Activated T-cell treated with anti-CD3 and anti-CD28 coated beads, Interleukin-2, amount 50 U/mL, for 72 hours (primary cell): Measurements from ENCODE around the gene METTL16. TPM values are rescaled to one million over a fixed set of nuclear protein-coding genes. Genes with fewer than 3 reads are reported as not detected.
A peak's percentile ranks its signal among the peaks of the same experiment; 100 is the strongest.
"Not testable (repeated sequence)": the region's sequence is repeated elsewhere in the genome, so short reads cannot be mapped to it uniquely, and the experiment has no call there.

Experiments
- ATAC-seq, 2 donors: fragments of 150-1000 bp; cut with Tn5 transposase; replicated peaks in 1 of 2; 2 replicates each; pipeline ENCODE4 v1.10.0; 2021; ENCODE audit warnings: moderate library complexity in 2 of 2, mild to moderate bottlenecking in 1 of 2
- DNase-seq, 2 donors: peaks; one replicate each; pipeline ENCODE4 v3.0.0; 2021 to 2022; ENCODE audit warnings: mixed read lengths in 1 of 2
- H3K27ac Mint-ChIP-seq: one replicate; pipeline ENCODE4 v1.8.0; 2022; ENCODE audit warnings: mild to moderate bottlenecking, moderate library complexity, mixed read lengths
- H3K27me3 Mint-ChIP-seq: one replicate; pipeline ENCODE4 v1.8.0; 2022; ENCODE audit warnings: low read depth, mixed read lengths
- H3K36me3 Mint-ChIP-seq, 2 donors: one replicate each; pipeline ENCODE4 v1.8.0; 2022; ENCODE audit warnings: mixed read lengths in 2 of 2, mild to moderate bottlenecking in 1 of 2; ENCODE audit not compliant: insufficient read depth in 2 of 2
- H3K4me1 Mint-ChIP-seq: one replicate; pipeline ENCODE4 v1.8.0; 2022; ENCODE audit warnings: low read depth, mixed read lengths
- H3K4me3 Mint-ChIP-seq, 2 donors: one replicate each; pipeline ENCODE4 v1.8.0; 2022; ENCODE audit warnings: mild to moderate bottlenecking in 2 of 2, mixed read lengths in 2 of 2, moderate library complexity in 2 of 2
- H3K9me3 Mint-ChIP-seq, 2 donors: one replicate each; pipeline ENCODE4 v1.8.0; 2022; ENCODE audit warnings: mixed read lengths in 2 of 2
- total RNA-seq, 2 donors: library from RNA; stranded (reverse); gene quantifications; one replicate each; pipeline ENCODE4 v1.2.3, GENCODE V29; 2022

The METTL16 gene
- total RNA-seq, 2 donors from 2014 or later: 33.3 to 45.7 TPM

DNA sequence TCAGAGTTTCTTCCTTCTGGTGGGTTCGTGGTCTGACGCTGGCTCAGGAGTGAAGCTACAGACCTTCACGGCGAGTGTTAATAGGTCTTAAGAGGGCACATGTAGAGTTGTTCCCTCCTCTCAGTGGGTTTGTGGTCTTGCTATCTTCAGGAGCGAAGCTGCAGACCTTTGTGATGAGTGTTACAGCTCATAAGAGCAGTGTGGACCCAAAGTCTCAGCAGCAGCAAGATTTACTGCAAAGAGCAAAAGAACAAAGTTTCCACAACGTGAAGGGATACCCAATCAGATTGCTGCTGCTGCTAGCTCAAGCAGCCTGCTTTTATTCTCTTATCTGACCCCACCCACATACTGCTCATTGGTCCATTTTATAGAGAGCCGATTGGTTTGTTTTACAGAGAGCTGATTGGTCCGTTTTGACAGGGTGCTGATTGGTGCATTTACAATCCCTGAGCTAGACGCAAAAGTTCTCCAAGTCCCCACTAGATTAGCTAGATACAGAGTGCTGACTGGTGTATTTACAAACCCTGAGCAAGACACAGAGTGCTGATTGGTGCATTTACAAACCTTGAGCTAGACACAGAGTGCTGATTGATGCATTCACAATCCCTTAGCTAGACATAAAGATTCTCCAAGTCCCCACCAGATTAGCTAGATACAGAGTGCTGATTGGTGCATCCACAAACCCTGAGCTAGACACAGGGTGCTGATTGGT, 19.7 kb upstream of the METTL16 start:
- H3K36me3 Mint-ChIP-seq, H3K27ac Mint-ChIP-seq, H3K9me3 Mint-ChIP-seq, H3K4me1 Mint-ChIP-seq, H3K27me3 Mint-ChIP-seq: not testable (repeated sequence)
- peak overlapping the region; percentile 64 to 70 for H3K4me3 Mint-ChIP-seq
- DNase-seq: peak; percentile 9 to 15
- peak; percentile 64 to 80 for ATAC-seq

GRCh38 chr17:2521775-2522410, 10.2 kb upstream of the METTL16 start:
- H3K9me3 Mint-ChIP-seq, H3K27me3 Mint-ChIP-seq, ATAC-seq, DNase-seq, H3K36me3 Mint-ChIP-seq, H3K4me1 Mint-ChIP-seq, H3K4me3 Mint-ChIP-seq, H3K27ac Mint-ChIP-seq: not testable (repeated sequence)

GRCh38 chr17:2521257-2521656, 9.6 kb upstream of the METTL16 start:
- no peak for DNase-seq
- H3K27me3 Mint-ChIP-seq: no peaks in the 10 kb centered on the region
- no peak overlapping the region for H3K27ac Mint-ChIP-seq
- no peaks in the 10 kb centered on the region for H3K9me3 Mint-ChIP-seq
- ATAC-seq: no peak
- H3K36me3 Mint-ChIP-seq: no peaks in the 10 kb centered on the region
- H3K4me1 Mint-ChIP-seq: no peaks in the 10 kb centered on the region
- H3K4me3 Mint-ChIP-seq: no peak overlapping the region

- H3K36me3 Mint-ChIP-seq: no peaks in the 10 kb centered on the region
- no peak overlapping the region for H3K27ac Mint-ChIP-seq
- no peak overlapping the region for H3K4me3 Mint-ChIP-seq
- H3K27me3 Mint-ChIP-seq: no peaks in the 10 kb centered on the region
- H3K9me3 Mint-ChIP-seq: no peaks in the 10 kb centered on the region
- ATAC-seq (no peak), DNase-seq (no peak)
- H3K4me1 Mint-ChIP-seq: no peaks in the 10 kb centered on the region
Measured at GRCh38 chr17:2517539-2517938, 5.9 kb upstream of the METTL16 start.

DNA sequence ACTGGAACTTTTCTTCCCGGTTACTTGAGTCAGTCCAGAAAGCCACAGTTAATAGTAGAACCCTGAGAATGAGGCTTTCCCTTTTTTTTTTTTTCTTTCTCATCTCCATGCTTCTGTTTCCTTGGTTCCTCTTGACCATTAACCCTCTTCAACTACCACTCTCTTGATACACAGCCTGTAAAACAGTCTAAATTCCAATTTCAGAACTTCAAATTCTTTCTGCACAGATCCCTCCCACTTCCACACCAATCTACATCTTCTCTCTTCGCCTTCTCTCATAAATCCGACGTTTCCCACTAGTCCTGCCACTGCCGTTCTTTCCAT, 588 bp downstream of the METTL16 start:
- H3K27me3 Mint-ChIP-seq: no peaks in the 10 kb centered on the region
- no peak for DNase-seq
- H3K27ac Mint-ChIP-seq: no peak overlapping the region
- no peak for ATAC-seq
- peaks cover 14% of the 10 kb centered on the region for H3K4me1 Mint-ChIP-seq
- no peak overlapping the region for H3K4me3 Mint-ChIP-seq
- no peaks in the 10 kb centered on the region for H3K9me3 Mint-ChIP-seq
- peaks cover 4 to 6% of the 10 kb centered on the region in 2 donors for H3K36me3 Mint-ChIP-seq

GRCh38 chr17:2510559-2510958, 1.1 kb downstream of the METTL16 start:
- Mint-ChIP-seq H3K9me3 (peaks cover 0 to 1% of the 10 kb centered on the region in 2 donors), H3K4me1 (peaks cover 14% of the 10 kb centered on the region), H3K27ac (no peak overlapping the region), H3K27me3 (no peaks in the 10 kb centered on the region), H3K36me3 (peaks cover 4 to 7% of the 10 kb centered on the region in 2 donors), H3K4me3 (no peak overlapping the region)
- DNase-seq (no peak), ATAC-seq (no peak)

DNA sequence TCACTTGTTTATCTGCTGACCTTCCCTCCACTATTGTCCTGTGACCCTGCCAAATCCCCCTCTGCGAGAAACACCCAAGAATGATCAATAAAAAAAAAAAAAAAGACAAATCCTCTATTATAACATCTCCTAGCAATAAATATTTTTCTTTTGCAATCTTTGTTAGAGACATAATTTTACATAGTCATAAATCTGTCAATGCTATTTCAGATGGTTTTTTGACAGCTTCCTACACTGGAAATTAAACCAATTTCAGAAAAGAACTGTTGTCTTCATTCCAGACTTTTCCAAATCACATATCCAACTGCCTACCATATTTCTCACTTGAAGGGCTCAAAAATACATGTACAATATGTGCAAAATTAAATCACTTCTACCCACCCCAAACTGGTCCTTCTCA, 3.7 kb downstream of the METTL16 start:
- no peak overlapping the region for H3K4me3 Mint-ChIP-seq
- ATAC-seq (no peak), DNase-seq (no peak)
- H3K27ac Mint-ChIP-seq: peak overlapping the region; percentile 3
- no peaks in the 10 kb centered on the region for H3K27me3 Mint-ChIP-seq
- peaks cover 0 to 1% of the 10 kb centered on the region in 2 donors for H3K9me3 Mint-ChIP-seq
- peaks cover 19% of the 10 kb centered on the region for H3K4me1 Mint-ChIP-seq
- H3K36me3 Mint-ChIP-seq: peaks cover 6 to 9% of the 10 kb centered on the region in 2 donors

GRCh38 chr17:2507015-2507414, 4.7 kb downstream of the METTL16 start:
- not testable (repeated sequence) for H3K36me3 Mint-ChIP-seq, ATAC-seq, H3K4me3 Mint-ChIP-seq, H3K27ac Mint-ChIP-seq, DNase-seq, H3K27me3 Mint-ChIP-seq, H3K9me3 Mint-ChIP-seq
- peaks cover 25% of the 10 kb centered on the region for H3K4me1 Mint-ChIP-seq

DNA sequence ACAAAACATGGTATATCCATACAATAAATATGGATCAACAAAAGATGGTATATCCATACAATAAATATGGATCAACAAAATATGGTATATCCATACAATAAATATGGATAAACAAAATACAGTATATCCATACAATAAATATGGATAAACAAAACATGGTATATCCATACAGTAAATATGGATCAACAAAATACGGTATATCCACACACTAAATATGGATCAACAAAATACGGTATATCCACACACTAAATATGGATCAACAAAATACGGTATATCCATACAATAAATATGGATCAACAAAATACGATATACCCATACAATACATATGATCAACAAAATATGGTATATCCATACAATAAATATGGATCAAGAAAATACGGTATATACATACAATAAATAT, 8.1 kb downstream of the METTL16 start:
- peaks cover 6 to 16% of the 10 kb centered on the region in 2 donors for H3K36me3 Mint-ChIP-seq
- ATAC-seq: no peak
- peaks cover 18% of the 10 kb centered on the region for H3K4me1 Mint-ChIP-seq
- H3K9me3 Mint-ChIP-seq: peaks cover 0 to 1% of the 10 kb centered on the region in 2 donors
- no peak for DNase-seq
- H3K27ac Mint-ChIP-seq: no peak overlapping the region
- no peak overlapping the region for H3K4me3 Mint-ChIP-seq
- H3K27me3 Mint-ChIP-seq: no peaks in the 10 kb centered on the region

GRCh38 chr17:2502871-2503580, 8.7 kb downstream of the METTL16 start:
- Mint-ChIP-seq H3K27me3 (no peaks in the 10 kb centered on the region), H3K27ac (no peak overlapping the region), H3K4me3 (no peak overlapping the region), H3K4me1 (peaks cover 12% of the 10 kb centered on the region), H3K9me3 (peaks cover 0 to 1% of the 10 kb centered on the region in 2 donors), H3K36me3 (peaks cover 2 to 11% of the 10 kb centered on the region in 2 donors)
- ATAC-seq (no peak), DNase-seq (no peak)

DNA sequence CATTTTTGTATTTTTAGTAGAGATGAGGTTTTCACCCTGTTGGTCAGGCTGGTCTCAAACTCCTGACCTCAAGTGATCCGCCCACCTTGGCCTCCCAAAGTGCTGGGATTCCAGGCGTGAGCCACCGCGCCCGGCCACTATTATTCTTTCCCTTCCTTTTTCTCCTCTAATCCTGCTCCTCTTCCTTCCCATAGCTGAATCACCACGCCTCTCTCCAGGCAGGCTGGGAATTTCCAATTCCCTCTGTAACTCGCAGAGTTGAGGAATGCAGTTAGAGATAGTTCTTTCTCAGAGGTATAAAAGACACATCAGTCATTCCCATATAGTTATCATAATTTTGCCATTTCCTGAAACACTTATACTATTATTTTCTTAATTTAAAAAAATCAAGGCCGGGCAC, 11.2 kb downstream of the METTL16 start:
- H3K36me3 Mint-ChIP-seq: peaks cover under 1 to 7% of the 10 kb centered on the region in 2 donors
- H3K4me3 Mint-ChIP-seq: no peak overlapping the region
- H3K9me3 Mint-ChIP-seq: no peaks in the 10 kb centered on the region
- H3K27ac Mint-ChIP-seq: no peak overlapping the region
- H3K4me1 Mint-ChIP-seq: peaks cover 11% of the 10 kb centered on the region
- ATAC-seq: no peak
- no peak for DNase-seq
- H3K27me3 Mint-ChIP-seq: no peaks in the 10 kb centered on the region

DNA sequence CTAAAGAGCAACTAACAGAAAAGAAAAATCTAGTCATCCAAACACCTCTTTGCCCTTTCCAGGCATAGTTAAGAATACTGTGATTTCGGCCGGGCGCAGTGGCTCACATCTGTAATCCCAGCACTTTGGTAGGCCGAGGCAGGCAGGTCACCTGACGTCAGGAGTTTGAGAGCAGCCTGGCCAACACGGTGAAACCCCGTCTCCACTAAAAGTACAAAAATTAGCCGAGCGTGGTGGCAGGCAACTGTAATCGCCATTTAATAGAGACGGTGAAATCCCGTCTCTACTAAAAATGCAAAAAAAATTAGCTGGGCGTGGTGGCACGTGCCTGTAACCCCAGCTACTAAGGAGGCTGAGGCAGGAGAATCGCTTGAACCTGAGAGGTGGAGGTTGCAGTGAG, 22.4 kb downstream of the METTL16 start:
- H3K27me3 Mint-ChIP-seq, H3K36me3 Mint-ChIP-seq, ATAC-seq, H3K9me3 Mint-ChIP-seq, DNase-seq, H3K4me1 Mint-ChIP-seq, H3K4me3 Mint-ChIP-seq, H3K27ac Mint-ChIP-seq: not testable (repeated sequence)

GRCh38 chr17:2487306-2487705, 24.4 kb downstream of the METTL16 start:
- ATAC-seq: no peak
- H3K4me3 Mint-ChIP-seq: no peak overlapping the region
- no peaks in the 10 kb centered on the region for H3K9me3 Mint-ChIP-seq
- no peaks in the 10 kb centered on the region for H3K27me3 Mint-ChIP-seq
- DNase-seq: no peak
- no peak overlapping the region for H3K27ac Mint-ChIP-seq
- H3K36me3 Mint-ChIP-seq: peaks cover 0 to under 1% of the 10 kb centered on the region in 2 donors
- H3K4me1 Mint-ChIP-seq: peaks cover 18% of the 10 kb centered on the region
